ENCODE measurements around the gene MSRB2.

MSRB2 gene

GRCh38 chr10:23114228-23114850, 19.0 kb downstream of the MSRB2 start:
- Histone ChIP-seq H3K4me1 (ENCODE audit: insufficient read depth, low read length) (no peaks in the 10 kb centered on the region), H3K27me3 (ENCODE audit: insufficient read depth, low read length, poor library complexity) (no peaks in the 10 kb centered on the region), H3K4me2 (ENCODE audit: insufficient read depth, low read length) (no peak overlapping the region), H3K27ac (ENCODE audit: low read length) (no peak overlapping the region), H3K9ac (ENCODE audit: low read depth, low read length) (no peak overlapping the region), H3K36me3 (ENCODE audit: insufficient read depth, low read length) (peaks cover 15% of the 10 kb centered on the region), H3K9me3 (ENCODE audit: insufficient read depth, low read length, severe bottlenecking) (no peaks in the 10 kb centered on the region), H3K4me3 (ENCODE audit: low read depth in 1 of 2, low read length in 2 of 2) (no peak overlapping the region), H4K20me1 (ENCODE audit: insufficient read depth, low read length) (no peaks in the 10 kb centered on the region), H3K79me2 (ENCODE audit: insufficient read depth, low read length) (no peaks in the 10 kb centered on the region), H2AFZ (ENCODE audit: low read depth, low read length) (no peak overlapping the region)
- DNase-seq (no peak), ATAC-seq (ENCODE audit: insufficient read depth, low read depth) (no peak)
- no peak for TF ChIP-seq EZH2 (IDR thresholded peaks at IDR 0.05; ENCODE audit: borderline replicate concordance, low read depth, low read length, severe bottlenecking)
- TF ChIP-seq CTCF (IDR thresholded peaks at IDR 0.05; ENCODE audit: borderline replicate concordance, extremely low read depth, low read length, poor library complexity, severe bottlenecking), result no peak

GRCh38 chr10:23116486-23117205, 21.3 kb downstream of the MSRB2 start:
- Histone ChIP-seq H3K9me3 (ENCODE audit: insufficient read depth, low read length, severe bottlenecking) (no peaks in the 10 kb centered on the region), H3K4me2 (ENCODE audit: insufficient read depth, low read length) (no peak overlapping the region), H3K4me1 (ENCODE audit: insufficient read depth, low read length) (no peaks in the 10 kb centered on the region), H3K79me2 (ENCODE audit: insufficient read depth, low read length) (no peaks in the 10 kb centered on the region), H3K27ac (ENCODE audit: low read length) (no peak overlapping the region), H3K4me3 (ENCODE audit: low read depth in 1 of 2, low read length in 2 of 2) (no peak overlapping the region), H2AFZ (ENCODE audit: low read depth, low read length) (no peak overlapping the region), H4K20me1 (ENCODE audit: insufficient read depth, low read length) (no peaks in the 10 kb centered on the region), H3K27me3 (ENCODE audit: insufficient read depth, low read length, poor library complexity) (no peaks in the 10 kb centered on the region), H3K36me3 (ENCODE audit: insufficient read depth, low read length) (peaks cover 19% of the 10 kb centered on the region), H3K9ac (ENCODE audit: low read depth, low read length) (no peak overlapping the region)
- TF ChIP-seq CTCF (IDR thresholded peaks at IDR 0.05; ENCODE audit: borderline replicate concordance, extremely low read depth, low read length, poor library complexity, severe bottlenecking) (no peak), EZH2 (IDR thresholded peaks at IDR 0.05; ENCODE audit: borderline replicate concordance, low read depth, low read length, severe bottlenecking) (no peak)
- ATAC-seq (ENCODE audit: insufficient read depth, low read depth) (no peak), DNase-seq (no peak)

- TF ChIP-seq CTCF (IDR thresholded peaks at IDR 0.05; ENCODE audit: borderline replicate concordance, extremely low read depth, low read length, poor library complexity, severe bottlenecking), result no peak
- TF ChIP-seq EZH2 (IDR thresholded peaks at IDR 0.05; ENCODE audit: borderline replicate concordance, low read depth, low read length, severe bottlenecking), result no peak
- Histone ChIP-seq H3K4me3 (ENCODE audit: low read depth in 1 of 2, low read length in 2 of 2) (no peak overlapping the region), H3K27me3 (ENCODE audit: insufficient read depth, low read length, poor library complexity) (no peaks in the 10 kb centered on the region)
These were observed 24.9 kb downstream of the MSRB2 start for GRCh38 chr10:23120001-23120934.

More at GRCh38 chr10:23120001-23120934, 24.9 kb downstream of the MSRB2 start:
- DNase-seq, result no peak
- H2AFZ ChIP-seq (ENCODE audit: low read depth, low read length), result no peak overlapping the region
- H3K4me1 ChIP-seq (ENCODE audit: insufficient read depth, low read length), result no peaks in the 10 kb centered on the region
- H3K27ac ChIP-seq (ENCODE audit: low read length), result no peak overlapping the region
- ATAC-seq (ENCODE audit: insufficient read depth, low read depth), result no peak
- H3K9ac ChIP-seq (ENCODE audit: low read depth, low read length), result no peak overlapping the region
- no peak overlapping the region for H3K4me2 ChIP-seq (ENCODE audit: insufficient read depth, low read length)
- H3K9me3 ChIP-seq (ENCODE audit: insufficient read depth, low read length, severe bottlenecking), result no peaks in the 10 kb centered on the region
- H3K36me3 ChIP-seq (ENCODE audit: insufficient read depth, low read length), result peaks cover 12% of the 10 kb centered on the region
- no peaks in the 10 kb centered on the region for H4K20me1 ChIP-seq (ENCODE audit: insufficient read depth, low read length)
- no peaks in the 10 kb centered on the region for H3K79me2 ChIP-seq (ENCODE audit: insufficient read depth, low read length)
